A549 (cell line): Measurements from ENCODE around the gene MARK1. TPM values are rescaled to one million over a fixed set of nuclear protein-coding genes. Genes with fewer than 3 reads are reported as not detected.
A peak's percentile ranks its signal among the peaks of the same experiment; 100 is the strongest.

Experiments
- ATAC-seq, 2 experiments: fragments of 200-7000 bp in 1 of 2; fragments of >200 bp in 1 of 2; cut with Nextera tagmentation in 1 of 2; cut with Tn5 transposase in 1 of 2; 3 replicates each; pipeline versions ENCODE4 v1.8.0 to v1.9.1; 2018 to 2020; ENCODE audit warnings: mild to moderate bottlenecking in 1 of 2, moderate library complexity in 1 of 2
- CTCF ChIA-PET: fragments of 300-600 bp; sonication (Branson Sonifier 250); formaldehyde crosslinking; extraction: SDS; loops from one replicate; lab custom pipeline; 2021; ENCODE audit warnings: antibody characterized with exemption, inconsistent platforms; lab: Yijun Ruan, JAX
- POLR2A ChIA-PET: fragments of 350-600 bp; formaldehyde crosslinking; extraction: SDS; loops from one replicate; lab custom pipeline; 2021; ENCODE audit warnings: antibody characterized with exemption, inconsistent platforms; lab: Yijun Ruan, JAX
- DNase-seq, 2 experiments: peaks; one replicate each; pipeline versions ENCODE4 v3.0.0 to v3.0.0-alpha.2; 2011 to 2016; ENCODE audit warnings: low read depth in 1 of 2, low spot score in 1 of 2
- FAIRE-seq: peaks from 2 replicates; lab custom pipeline; 2011; peaks lifted over from hg19 to GRCh38; lab: Jason Lieb, UNC
- H3K27ac ChIP-seq, 2 experiments: fragments of >200 bp; sonication (Bioruptor Twin); formaldehyde crosslinking; 3 replicates each; pipeline ENCODE4 v1.5.1; 2016 to 2017
- H3K4me1 ChIP-seq: fragments of >200 bp; sonication (Bioruptor Twin); formaldehyde crosslinking; 3 replicates; pipeline ENCODE4 v1.6.1; 2016
- H3K4me2 ChIP-seq: fragments of >200 bp; sonication (Bioruptor Twin); formaldehyde crosslinking; 3 replicates; pipeline ENCODE4 v1.6.1; 2016
- H3K4me3 ChIP-seq: fragments of >200 bp; sonication (Bioruptor Twin); formaldehyde crosslinking; 3 replicates; pipeline ENCODE4 v1.5.1; 2016
- H3K9me3 ChIP-seq: fragments of >200 bp; sonication (Bioruptor Twin); formaldehyde crosslinking; 3 replicates; pipeline ENCODE4 v1.6.1; 2016
- BCL3 ChIP-seq: fragments of >200 bp; sonication (Bioruptor Twin); formaldehyde crosslinking; IDR thresholded peaks from 3 replicates; pipeline ENCODE4 v1.6.1; 2016
- BHLHE40 ChIP-seq: IDR thresholded peaks from 2 replicates; pipeline ENCODE4 v1.6.1; 2012; ENCODE audit warnings: low read depth, low read length, inconsistent platforms
- CBX2 ChIP-seq: fragments of 200-600 bp; sonication (generic); IDR thresholded peaks from 2 replicates; pipeline ENCODE4 v1.6.1; 2016; ENCODE audit warnings: low read depth, mild to moderate bottlenecking, borderline replicate concordance
- CBX8 ChIP-seq: fragments of 200-600 bp; sonication (generic); IDR thresholded peaks from 2 replicates; pipeline ENCODE4 v1.6.1; 2016
- CHD2 ChIP-seq: fragments of 150-350 bp; IDR thresholded peaks from 2 replicates; pipeline ENCODE4 v1.6.1; 2014; ENCODE audit warnings: low read length; ENCODE audit not compliant: partially characterized antibody
- CHD4 ChIP-seq: fragments of 200-600 bp; sonication (generic); IDR thresholded peaks from 2 replicates; pipeline ENCODE4 v1.6.1; 2016; ENCODE audit warnings: antibody characterized with exemption, mild to moderate bottlenecking, borderline replicate concordance
- CTCF ChIP-seq: fragments of >200 bp; sonication (Bioruptor Twin); formaldehyde crosslinking; IDR thresholded peaks from 3 replicates; pipeline ENCODE4 v1.5.1; 2016
- ESRRA ChIP-seq: fragments of 150-350 bp; IDR thresholded peaks from 2 replicates; pipeline ENCODE4 v1.6.1; 2014; ENCODE audit warnings: mild to moderate bottlenecking, low read length, borderline replicate concordance
- FOSL2 ChIP-seq, 2 experiments: fragments of 450-650 bp in 1 of 2; fragments of >200 bp in 1 of 2; sonication (Bioruptor Twin) in 1 of 2; formaldehyde crosslinking; IDR thresholded peaks; 2 replicates each; pipeline versions ENCODE4 v1.5.0 to v1.6.1; 2016 to 2020; ENCODE audit warnings: mild to moderate bottlenecking in 1 of 2, moderate library complexity in 1 of 2
- GATA3 ChIP-seq: IDR thresholded peaks from 2 replicates; pipeline ENCODE4 v1.6.1; 2012; ENCODE audit warnings: borderline replicate concordance
- HEYL ChIP-seq: fragments of 250-450 bp; sonication (Bioruptor Pico); IDR thresholded peaks from 2 replicates; pipeline ENCODE4 v1.8.0; 2021; ENCODE audit warnings: mild to moderate bottlenecking, moderate library complexity
- HMGXB4 ChIP-seq: fragments of 250-450 bp; sonication (Bioruptor Pico); IDR thresholded peaks from 2 replicates; pipeline ENCODE4 v1.5.0; 2021; ENCODE audit warnings: mild to moderate bottlenecking, moderate library complexity, borderline replicate concordance
- HOXB5 ChIP-seq: fragments of 250-450 bp; sonication (Bioruptor Pico); IDR thresholded peaks from 2 replicates; pipeline ENCODE4 v1.5.0; 2020; ENCODE audit warnings: mild to moderate bottlenecking, moderate library complexity
- JUN ChIP-seq, 2 experiments: fragments of >200 bp; sonication (Bioruptor Twin); formaldehyde crosslinking; IDR thresholded peaks; 2 replicates in 1 of 2; 3 replicates in 1 of 2; pipeline ENCODE4 v1.6.1; 2016 to 2017
- JUNB ChIP-seq: fragments of >200 bp; sonication (Bioruptor Twin); formaldehyde crosslinking; IDR thresholded peaks from 2 replicates; pipeline ENCODE4 v1.6.1; 2016
- MAFK ChIP-seq: fragments of 450-650 bp; IDR thresholded peaks from 2 replicates; pipeline ENCODE4 v1.6.1; 2014; ENCODE audit not compliant: partially characterized antibody
- MAX ChIP-seq: IDR thresholded peaks from 2 replicates; pipeline ENCODE4 v1.6.1; 2012
- MAZ ChIP-seq: fragments of 150-350 bp; IDR thresholded peaks from 2 replicates; pipeline ENCODE4 v1.6.1; 2014; ENCODE audit warnings: antibody characterized with exemption, low read depth, low read length, borderline replicate concordance
- MYC ChIP-seq: IDR thresholded peaks from 2 replicates; pipeline ENCODE4 v1.6.1; 2012; ENCODE audit warnings: mild to moderate bottlenecking, inconsistent platforms, low read length, improper control_type of control experiment, borderline replicate concordance
- NFE2L2 ChIP-seq: fragments of 150-350 bp; conservative IDR thresholded peaks from 2 replicates; pipeline ENCODE4 v1.6.1; 2014; ENCODE audit warnings: low read length
- NPAS2 ChIP-seq: fragments of 250-450 bp; sonication (Bioruptor Pico); IDR thresholded peaks from 2 replicates; pipeline ENCODE4 v1.8.0; 2022; ENCODE audit warnings: mild to moderate bottlenecking, moderate library complexity, borderline replicate concordance
- POLR2A ChIP-seq: IDR thresholded peaks from 2 replicates; pipeline ENCODE4 v1.6.1; 2012; ENCODE audit warnings: mild to moderate bottlenecking, low read length
- SMC3 ChIP-seq: fragments of >200 bp; sonication (Bioruptor Twin); formaldehyde crosslinking; IDR thresholded peaks from 3 replicates; pipeline ENCODE4 v1.6.1; 2018; ENCODE audit warnings: inconsistent platforms
- SREBF2 ChIP-seq: fragments of 450-650 bp; IDR thresholded peaks from 2 replicates; pipeline ENCODE4 v1.6.1; 2014; ENCODE audit warnings: mild to moderate bottlenecking, moderate library complexity
- TFCP2L1 ChIP-seq: fragments of 250-450 bp; sonication (Bioruptor Pico); IDR thresholded peaks from 2 replicates; pipeline ENCODE4 v1.5.0; 2021; ENCODE audit warnings: mild to moderate bottlenecking
- TP53 ChIP-seq: fragments of 250-450 bp; sonication (Bioruptor Pico); IDR thresholded peaks from 2 replicates; pipeline ENCODE4 v1.5.0; 2021; ENCODE audit warnings: mild to moderate bottlenecking, moderate library complexity
- ZC3H11A ChIP-seq: fragments of 450-650 bp; IDR thresholded peaks from 2 replicates; pipeline ENCODE4 v1.6.1; 2014; ENCODE audit warnings: antibody characterized with exemption, mild to moderate bottlenecking
- ZSCAN20 ChIP-seq: fragments of 250-450 bp; sonication (Bioruptor Pico); IDR thresholded peaks from 2 replicates; pipeline ENCODE4 v1.8.0; 2022; ENCODE audit warnings: mild to moderate bottlenecking, moderate library complexity
- WGBS: methylation state at CpG from one replicate; pipeline ENCODE4 v1.1.6; 2017; ENCODE audit errors: missing lambda C conversion rate; 5-methylcytosine and 5-hydroxymethylcytosine counted together
- polyA plus RNA-seq, 4 experiments: library from polyadenylated mRNA; depleted of rRNA in 3 of 4; stranded (reverse); fragments of >200 nt; fragmentation: RNase III in 1 of 4; extraction: RNeasy Plus Mini Kit Qiagen cat#74134 plus additional on column Dnase treatment in 1 of 4; gene quantifications; 2 replicates in 3 of 4; 3 replicates in 1 of 4; pipeline ENCODE4 v1.2.3, GENCODE V29; 2011 to 2017

Gene MARK1
- polyA plus RNA-seq, 2 of the 4 experiments (the other 2 are of a cell fraction), result 0.03 to 0.05 TPM

GRCh38 chr1:220579317-220579716 lies 51.4 kb downstream of the MARK1 start (continued):
- no peak for TF ChIP-seq TFCP2L1
- TF ChIP-seq GATA3, result no peak
- no peak for TF ChIP-seq ZSCAN20 (CRISPR knock-in tag)
- TF ChIP-seq MYC, result no peak
- no peak for TF ChIP-seq SMC3
- TF ChIP-seq CBX8, result no peak

GRCh38 chr1:220592714-220593113 lies 64.8 kb downstream of the MARK1 start:
- no peak overlapping the region for H3K4me2 ChIP-seq
- no peak for ATAC-seq
- FAIRE-seq, result no peak
- no peak for TF ChIP-seq HEYL (CRISPR knock-in tag)
- TF ChIP-seq MAFK, result peak; percentile 50
- TF ChIP-seq, all 56 proteins: peak for 1
- Histone ChIP-seq H3K9me3 (no peaks in the 10 kb centered on the region), H3K4me3 (no peak overlapping the region), H3K27ac (no peak overlapping the region), H3K4me1 (no peaks in the 10 kb centered on the region)
- POLR2A ChIA-PET, result no interaction called here
- CTCF ChIA-PET, result interaction anchor here (1.0 kb wide), 1 partner anchor 26 kb away, joined by 3 read pairs; no protein-coding TSS in a partner anchor
- no peak for DNase-seq

- no peak for FAIRE-seq
- no peaks in the 10 kb centered on the region for H3K9me3 ChIP-seq
- no peak for ATAC-seq
- 12% methylated on average over 4 of the region's 4 CpGs for WGBS
- no peak for DNase-seq
- no peak overlapping the region for H3K27ac ChIP-seq
- no peaks in the 10 kb centered on the region for H3K4me1 ChIP-seq
- no peak overlapping the region for H3K4me3 ChIP-seq
- TF ChIP-seq ESRRA (no peak), HOXB5 (CRISPR knock-in tag) (no peak), MAX (no peak), CHD2 (no peak), HEYL (CRISPR knock-in tag) (no peak), MAFK (no peak), SREBF2 (no peak), TFCP2L1 (no peak), BCL3 (no peak), ZC3H11A (no peak), JUNB (no peak), POLR2A (no peak)
- POLR2A ChIA-PET, result no interaction called here
- H3K4me2 ChIP-seq, result no peak overlapping the region
- CTCF ChIA-PET, result no interaction called here
Measured at GRCh38 chr1:220594356-220594755, 66.4 kb downstream of the MARK1 start.

GRCh38 chr1:220595179-220595578 lies 67.2 kb downstream of the MARK1 start:
- no peaks in the 10 kb centered on the region for H3K9me3 ChIP-seq
- no peak overlapping the region for H3K4me3 ChIP-seq
- DNase-seq (no peak), ATAC-seq (no peak), FAIRE-seq (no peak)
- TF ChIP-seq CHD4 (no peak), JUNB (no peak), TP53 (CRISPR knock-in tag) (no peak), NPAS2 (CRISPR knock-in tag) (no peak), NFE2L2 (no peak), BHLHE40 (no peak), CTCF (no peak), FOSL2 (IDR thresholded peaks at IDR 0.05) (no peak), FOSL2 (CRISPR knock-in tag; IDR thresholded peaks at IDR 0.05) (no peak), HMGXB4 (CRISPR knock-in tag) (no peak), MAZ (no peak), CBX2 (no peak), JUN (IDR thresholded peaks at IDR 0.05) (no peak)
- ChIA-PET CTCF (no interaction called here), POLR2A (no interaction called here)
- no peak overlapping the region for H3K27ac ChIP-seq
- H3K4me2 ChIP-seq, result no peak overlapping the region
- WGBS, result 5% methylated on average over 3 of the region's 3 CpGs
- no peaks in the 10 kb centered on the region for H3K4me1 ChIP-seq
